ENCODE results near the gene TSFM.
A peak's percentile ranks its signal among the peaks of the same experiment; 100 is the strongest.
"Not testable (repeated sequence)": the region's sequence is repeated elsewhere in the genome, so short reads cannot be mapped to it uniquely, and the experiment has no call there.

The TSFM gene

GRCh38 chr12:57763881-57764661 lies 18.5 kb upstream of the TSFM start:
- no peak for DNase-seq

DNA sequence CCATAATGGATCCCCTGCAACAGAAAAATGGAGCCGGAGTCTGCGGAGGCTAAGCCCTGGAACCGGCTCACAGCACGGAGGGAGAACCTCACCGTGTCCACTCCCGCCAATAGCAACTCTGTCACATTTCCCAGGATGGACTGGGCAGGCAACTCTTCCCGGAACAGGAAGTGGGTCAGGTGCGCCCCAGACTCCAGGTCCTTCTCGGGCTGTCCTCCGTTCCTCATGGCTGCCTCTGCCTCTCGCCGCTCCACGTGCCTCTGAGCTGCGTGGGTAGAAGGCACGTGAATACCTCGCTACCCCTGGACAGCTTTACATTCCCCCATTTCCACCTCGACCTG lies 18.0 kb upstream of the TSFM start:
- DNase-seq: no peak

DNA sequence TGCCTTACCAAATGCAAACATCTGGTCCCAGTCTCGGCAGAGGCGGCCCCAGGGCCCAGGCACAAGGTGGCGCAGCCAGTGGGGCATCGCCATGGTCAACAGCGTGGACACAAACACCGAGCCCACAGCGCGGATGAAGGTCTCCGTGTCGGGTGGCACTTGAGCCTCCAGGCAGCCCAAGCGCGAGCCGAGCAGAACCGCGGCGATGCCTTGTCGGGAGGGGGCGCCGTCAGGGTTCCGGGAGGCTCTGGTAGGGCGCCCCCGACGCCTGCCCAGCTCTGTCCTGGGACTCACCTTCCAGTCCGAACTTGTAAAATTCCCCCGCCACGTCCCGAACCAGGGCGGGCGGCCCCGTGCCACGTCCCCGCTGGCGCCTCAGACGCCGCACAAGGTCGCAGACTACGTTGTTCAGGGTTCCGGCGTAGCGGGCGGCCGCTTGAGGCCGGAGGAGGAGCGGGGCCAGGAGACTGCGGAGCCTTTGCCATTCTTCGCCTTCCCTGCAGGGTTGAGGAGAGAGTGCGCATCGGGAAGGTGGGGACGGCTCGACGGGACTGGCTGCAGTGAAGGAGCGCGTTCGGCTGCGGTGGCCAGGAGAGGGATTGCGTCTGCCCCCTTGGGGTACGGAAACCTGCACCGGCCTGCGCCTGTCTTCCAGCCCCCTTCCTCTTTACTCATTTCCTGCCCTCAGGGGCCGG lies 17.4 kb upstream of the TSFM start:
- peak; percentile 69 for DNase-seq

DNA sequence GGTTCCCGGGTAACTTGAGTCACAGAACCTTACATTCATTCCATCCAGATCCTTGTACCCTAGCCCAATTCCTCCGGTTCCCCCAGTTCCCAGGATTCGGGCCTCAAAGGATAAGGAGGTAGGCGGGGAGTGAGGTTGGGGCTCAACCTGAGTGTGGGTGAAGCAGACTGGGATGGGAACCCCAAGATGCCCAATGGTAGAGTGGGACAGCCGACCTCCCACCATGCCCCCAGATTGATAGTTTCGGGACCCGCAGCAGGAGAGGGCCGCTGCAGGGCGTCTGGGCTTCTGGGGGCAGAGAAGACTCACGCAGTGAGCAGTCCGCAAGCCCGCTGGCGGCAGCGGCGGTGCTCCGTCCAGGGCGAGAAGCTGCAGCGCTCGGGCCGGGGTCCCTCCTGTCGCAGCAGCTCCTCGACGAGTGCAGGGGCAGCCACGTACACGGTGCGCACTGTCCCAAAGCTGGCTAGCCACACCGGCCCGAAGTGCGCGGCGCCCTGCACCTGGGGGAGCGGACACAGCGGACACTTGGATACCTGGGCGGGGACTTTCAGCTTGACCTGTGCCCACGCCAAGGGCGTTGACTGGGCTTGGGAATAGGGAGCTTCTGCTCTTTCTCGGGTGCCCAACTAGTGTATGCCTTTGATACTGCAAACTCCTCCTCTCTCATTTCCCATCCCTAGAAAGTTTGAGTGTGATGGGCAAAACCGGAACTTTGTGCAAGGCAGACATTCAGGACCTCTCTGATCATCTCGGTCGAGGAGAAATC lies 16.7 kb upstream of the TSFM start:
- DNase-seq: no peak

DNA sequence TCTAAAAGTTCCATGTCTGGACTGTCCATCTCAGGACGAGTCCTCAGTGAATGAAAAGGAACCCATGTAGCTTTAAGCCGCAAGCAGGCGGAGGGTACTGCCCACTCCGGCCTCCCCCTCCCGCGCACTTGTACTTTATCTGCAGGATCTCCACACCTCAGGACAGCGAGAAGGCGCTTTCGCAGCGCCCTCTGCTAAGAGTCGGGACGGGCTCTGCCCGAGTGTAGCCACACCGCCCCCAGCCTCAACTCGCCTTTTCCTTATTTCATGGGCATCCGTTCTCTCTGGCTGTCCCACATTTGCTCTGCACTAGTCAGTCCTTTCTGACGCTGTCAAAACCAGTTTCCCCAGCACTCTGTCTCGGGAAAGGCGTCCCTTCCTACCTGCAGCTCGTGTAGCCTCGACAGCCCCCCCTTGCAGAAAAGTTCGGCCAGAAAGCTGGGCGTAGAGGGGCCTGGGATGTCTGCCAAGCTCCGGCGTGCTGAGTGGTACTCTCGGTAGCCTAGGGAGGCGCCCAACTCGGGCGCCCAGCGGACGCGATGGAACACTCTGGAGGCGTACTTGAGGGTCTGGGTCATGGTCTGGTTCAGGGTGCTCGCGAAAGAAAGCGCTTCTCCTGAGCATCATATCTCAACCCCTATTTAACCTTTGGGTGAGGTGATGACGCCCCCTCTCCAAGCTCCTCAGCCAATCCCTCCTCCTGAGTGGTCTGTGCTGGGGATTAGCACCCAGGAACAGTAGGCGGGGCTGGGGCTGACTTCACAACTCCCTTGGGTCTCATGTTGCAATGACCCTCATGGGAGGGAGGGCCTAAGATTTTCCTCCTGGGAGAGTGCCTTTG lies 15.9 kb upstream of the TSFM start, which contains the start of gene CYP27B1:
TSS of gene CYP27B1 (minus strand) at position 615 of the 841 bp plus-strand sequence. CDS start at position 578, 37 bp downstream.
- no peak for DNase-seq

DNA sequence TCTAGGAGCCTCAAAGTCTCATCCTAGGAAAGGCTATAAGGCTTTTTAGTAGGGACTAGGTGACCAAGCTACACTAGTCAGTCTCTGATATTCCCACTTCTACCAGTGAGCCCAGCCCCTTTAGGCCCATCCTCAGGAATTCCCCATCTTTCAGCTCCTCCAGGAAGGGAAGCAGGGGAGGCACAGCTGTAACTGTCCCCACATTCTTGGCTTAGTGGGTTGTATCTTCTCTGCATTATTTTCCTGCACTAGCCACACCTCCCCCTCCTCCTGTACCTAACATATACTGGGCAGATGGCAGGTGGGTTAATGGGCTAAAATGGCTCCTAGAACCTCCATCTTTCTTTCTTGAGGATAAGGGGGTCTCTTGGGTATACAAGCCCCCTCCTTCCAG lies 15.3 kb upstream of the TSFM start:
- no peak for DNase-seq

GRCh38 chr12:57767876-57768275 lies 14.7 kb upstream of the TSFM start:
- DNase-seq: no peak

DNA sequence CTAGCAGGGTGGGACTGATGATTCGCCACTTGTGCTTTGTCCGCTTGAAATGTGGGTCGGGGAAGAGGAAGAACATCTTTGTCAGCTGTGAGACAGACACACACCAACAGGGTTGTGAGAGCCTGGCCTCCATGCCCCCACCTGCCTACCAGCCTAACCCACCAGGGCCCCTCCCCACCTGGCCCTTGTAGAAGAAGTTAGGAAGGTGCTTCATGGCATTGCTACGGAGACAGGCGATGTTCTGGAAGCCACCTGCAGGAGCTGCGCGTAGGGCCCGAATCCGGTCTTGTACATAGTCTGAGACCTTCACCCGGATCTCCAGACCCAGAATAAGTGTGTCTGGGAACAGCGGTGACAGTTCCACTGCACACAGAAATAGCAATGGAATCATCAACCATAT lies 13.0 kb upstream of the TSFM start:
- no peak for DNase-seq

- DNase-seq: no peak
These were observed 11.9 kb upstream of the TSFM start for GRCh38 chr12:57770734-57771133.

DNA sequence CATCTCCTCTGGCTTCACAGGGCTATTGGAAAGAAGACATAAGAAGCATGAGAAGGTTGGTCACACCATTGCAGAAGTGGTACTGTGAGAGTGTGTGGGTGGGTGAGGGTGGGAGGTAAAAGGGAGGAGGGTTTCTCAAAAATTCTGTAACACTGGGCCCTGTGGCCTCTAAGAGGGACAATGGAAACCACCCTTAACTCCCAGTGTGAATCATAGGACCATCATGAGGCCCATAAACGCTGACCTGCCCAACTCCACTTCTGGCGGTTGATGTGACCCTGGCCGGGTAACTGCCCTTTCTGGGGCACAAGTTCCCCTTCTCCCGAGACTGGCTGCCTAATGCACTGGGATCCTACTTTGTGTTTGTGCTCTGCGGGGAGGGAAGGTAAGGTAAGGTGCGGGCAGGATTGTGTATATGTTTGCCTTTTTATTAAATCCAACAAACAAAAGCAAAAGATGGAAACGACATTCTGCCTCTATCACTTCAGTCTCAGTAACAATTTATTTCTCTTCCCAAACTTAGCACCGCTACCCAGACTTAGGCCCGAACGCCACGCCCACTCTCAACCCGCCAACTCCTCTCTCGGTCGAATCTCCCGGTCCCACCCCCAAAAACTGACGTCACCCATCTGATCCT lies 11.2 kb upstream of the TSFM start:
- peak; percentile 93 for DNase-seq

DNA sequence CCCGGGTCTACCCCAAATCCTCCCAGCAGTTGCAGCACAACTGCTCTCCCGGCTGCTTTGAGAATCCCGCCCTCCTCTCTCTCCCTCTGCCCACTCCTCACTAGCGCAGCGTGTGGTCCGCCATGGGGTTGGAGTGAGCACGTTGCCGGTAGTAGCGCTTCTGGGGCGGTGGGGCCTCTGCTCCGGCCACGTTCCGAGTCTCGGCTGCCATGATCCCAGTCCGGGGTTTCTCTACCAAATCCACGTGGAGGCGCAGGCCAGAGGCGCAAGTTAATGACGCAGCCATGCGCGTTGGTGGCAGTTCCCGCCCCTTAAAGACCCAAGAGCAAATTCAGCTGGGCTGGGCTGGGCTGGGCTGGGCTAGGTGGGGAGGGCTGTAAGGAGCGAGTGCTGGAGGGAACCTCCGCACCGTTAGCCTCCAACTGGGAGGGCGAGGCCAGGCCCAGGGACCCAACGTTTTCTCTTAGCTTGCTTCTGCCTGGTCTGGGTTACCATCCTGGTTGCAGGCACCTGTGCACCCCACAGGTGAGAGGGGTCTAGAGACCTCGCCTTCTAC lies 10.6 kb upstream of the TSFM start, which contains the start of gene METTL1:
TSS of gene METTL1 (minus strand) at position 233 of the 556 bp plus-strand sequence. CDS start at position 211, 22 bp downstream.
- DNase-seq: peak; percentile 92

DNA sequence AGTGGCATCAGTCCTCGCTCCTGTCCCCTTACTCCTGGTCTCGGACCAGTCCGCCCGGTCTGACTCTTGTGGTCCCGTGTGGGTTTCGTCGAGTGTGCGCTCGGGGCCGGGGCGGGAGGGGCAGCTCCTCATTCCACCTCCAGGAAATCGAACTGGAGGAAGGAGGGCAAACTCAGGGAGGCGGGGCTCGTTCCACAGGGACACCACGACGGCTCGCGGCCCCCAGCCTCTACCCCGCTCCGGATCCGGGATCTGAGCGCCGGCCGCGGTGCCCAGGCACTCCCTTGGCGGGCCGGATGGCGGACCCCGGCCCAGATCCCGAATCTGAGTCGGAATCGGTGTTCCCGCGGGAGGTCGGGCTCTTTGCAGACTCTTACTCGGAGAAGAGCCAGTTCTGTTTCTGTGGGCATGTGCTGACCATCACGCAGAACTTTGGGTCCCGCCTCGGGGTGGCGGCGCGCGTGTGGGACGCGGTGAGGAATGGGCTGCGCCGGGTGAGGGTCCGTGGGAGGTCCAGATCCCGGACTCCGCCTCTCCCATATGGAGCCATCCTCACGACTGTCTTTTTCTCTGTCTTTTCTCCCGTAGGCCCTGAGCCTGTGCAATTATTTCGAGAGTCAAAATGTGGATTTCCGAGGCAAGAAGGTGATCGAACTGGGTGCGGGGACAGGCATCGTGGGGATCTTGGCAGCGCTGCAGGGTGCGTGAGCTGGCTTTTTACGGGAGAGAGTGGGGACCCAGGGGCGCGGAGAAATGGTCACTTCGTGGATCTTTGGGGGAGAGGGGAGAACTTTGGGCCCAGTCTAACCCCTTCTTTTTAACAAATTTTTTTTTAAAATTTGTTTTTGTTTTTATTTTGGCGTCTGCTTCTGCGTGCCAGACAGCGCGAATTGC lies 9.9 kb upstream of the TSFM start, which contains the start of gene EEF1AKMT3:
TSS of gene EEF1AKMT3 (plus strand) at position 186 of the 894 bp plus-strand sequence. CDS start at position 297, 111 bp downstream.
- DNase-seq: peak; percentile 56

DNA sequence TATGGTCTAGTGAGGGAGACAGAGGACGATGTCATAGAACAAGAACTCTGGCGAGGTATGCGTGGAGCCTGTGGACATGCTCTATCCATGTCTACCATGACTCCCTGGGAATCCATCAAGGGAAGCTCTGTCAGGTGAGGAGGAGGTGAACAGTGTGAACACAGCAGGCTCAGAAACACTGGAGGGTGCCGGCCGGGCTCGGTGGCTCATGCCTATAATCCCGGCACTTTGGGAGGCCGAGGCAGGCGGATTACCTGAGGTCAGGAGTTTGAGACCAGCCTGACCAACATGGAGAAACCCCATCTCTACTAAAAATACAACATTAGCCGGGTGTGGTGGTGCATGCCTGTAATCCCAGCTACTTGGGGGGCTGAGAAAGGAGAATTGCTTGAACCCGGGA lies 8.0 kb upstream of the TSFM start:
- not testable (repeated sequence) for DNase-seq

GRCh38 chr12:57775044-57775443 lies 7.5 kb upstream of the TSFM start:
- DNase-seq: no peak

DNA sequence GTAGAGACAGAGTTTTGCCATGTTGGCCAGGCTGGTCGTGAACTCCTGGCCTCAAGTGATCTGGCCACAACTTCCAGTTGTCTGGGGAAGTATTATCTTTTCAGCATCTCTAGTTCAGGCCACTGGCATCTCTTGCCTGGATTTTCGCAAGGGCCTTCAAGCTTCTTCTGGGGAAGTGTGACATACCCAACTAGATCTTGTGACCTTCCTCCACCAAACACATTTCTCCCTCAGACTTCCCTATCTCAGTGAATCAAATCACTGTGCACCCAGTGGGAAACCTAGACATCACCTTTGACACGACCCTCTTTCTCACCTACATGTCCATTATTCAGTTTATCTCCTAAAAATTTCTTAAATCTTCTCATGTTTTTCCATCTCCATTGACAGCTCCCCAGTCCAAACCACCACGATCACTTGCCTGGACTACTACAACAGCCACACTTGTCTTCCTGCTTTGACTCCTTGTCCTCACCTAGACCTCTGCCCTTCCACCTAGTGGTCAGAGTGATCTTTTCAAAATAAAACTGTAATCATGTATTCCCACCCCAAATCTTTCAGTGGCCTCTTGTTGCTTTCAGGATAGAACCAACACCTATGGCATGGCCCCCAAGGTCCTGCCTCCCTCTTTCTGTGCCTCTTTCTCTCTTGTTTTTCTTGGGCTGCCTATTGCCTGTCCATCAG lies 6.9 kb upstream of the TSFM start:
- no peak for DNase-seq

DNA sequence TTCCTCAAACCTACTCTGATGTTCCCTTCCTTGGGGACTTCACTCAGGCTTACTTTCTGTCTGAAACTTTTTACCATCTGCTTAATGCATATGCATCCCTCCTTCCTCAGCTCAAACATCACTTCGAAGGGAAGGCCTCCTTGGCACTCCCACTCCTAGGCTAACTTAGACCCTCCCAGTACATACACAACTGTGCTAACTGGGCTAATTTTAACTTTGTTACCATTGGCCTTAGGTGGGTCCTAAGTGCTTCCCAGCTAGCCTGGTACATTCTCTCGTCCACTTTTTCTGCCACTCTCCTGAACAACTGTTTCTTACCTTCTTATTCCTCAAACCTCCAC lies 6.4 kb upstream of the TSFM start:
- no peak for DNase-seq

DNA sequence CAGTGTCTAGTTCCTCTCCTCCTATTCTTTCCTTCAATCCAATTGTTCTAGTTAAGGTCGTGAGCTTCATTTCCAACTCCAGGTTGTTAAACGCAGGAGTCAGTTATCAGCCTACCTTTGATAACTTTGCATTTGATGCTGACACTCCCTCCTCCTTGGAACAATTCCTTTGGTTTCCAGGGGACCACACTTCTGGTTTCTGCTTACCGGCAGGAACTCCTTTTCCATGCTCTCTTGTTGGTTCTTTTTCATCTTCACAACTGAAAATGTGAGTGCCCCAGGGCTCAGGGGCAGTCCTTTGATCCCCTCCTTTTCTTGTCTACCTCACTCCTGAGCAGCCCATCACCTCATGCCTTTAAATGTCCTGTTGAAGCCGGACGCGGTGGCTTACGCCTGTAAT lies 5.2 kb upstream of the TSFM start:
- DNase-seq: no peak

- DNase-seq: no peak
These were observed 4.7 kb upstream of the TSFM start for GRCh38 chr12:57777911-57778310.

GRCh38 chr12:57779736-57780135 lies 2.9 kb upstream of the TSFM start:
- no peak for DNase-seq

GRCh38 chr12:57780284-57780897 lies 2.2 kb upstream of the TSFM start:
- DNase-seq: no peak
